Activated CD4-positive, CD25-positive, alpha-beta regulatory T cell treated with anti-CD3 and anti-CD28 coated beads, Interleukin-2, amount 50 U/mL, for 16 hours (primary cell): Measurements from ENCODE around the gene HOXA4.

Experiments used
- DNase-seq: peaks from one replicate; pipeline ENCODE4 v3.0.0-alpha.2; 2020; ENCODE audit warnings: low read depth, low spot score

The HOXA4 gene

DNA sequence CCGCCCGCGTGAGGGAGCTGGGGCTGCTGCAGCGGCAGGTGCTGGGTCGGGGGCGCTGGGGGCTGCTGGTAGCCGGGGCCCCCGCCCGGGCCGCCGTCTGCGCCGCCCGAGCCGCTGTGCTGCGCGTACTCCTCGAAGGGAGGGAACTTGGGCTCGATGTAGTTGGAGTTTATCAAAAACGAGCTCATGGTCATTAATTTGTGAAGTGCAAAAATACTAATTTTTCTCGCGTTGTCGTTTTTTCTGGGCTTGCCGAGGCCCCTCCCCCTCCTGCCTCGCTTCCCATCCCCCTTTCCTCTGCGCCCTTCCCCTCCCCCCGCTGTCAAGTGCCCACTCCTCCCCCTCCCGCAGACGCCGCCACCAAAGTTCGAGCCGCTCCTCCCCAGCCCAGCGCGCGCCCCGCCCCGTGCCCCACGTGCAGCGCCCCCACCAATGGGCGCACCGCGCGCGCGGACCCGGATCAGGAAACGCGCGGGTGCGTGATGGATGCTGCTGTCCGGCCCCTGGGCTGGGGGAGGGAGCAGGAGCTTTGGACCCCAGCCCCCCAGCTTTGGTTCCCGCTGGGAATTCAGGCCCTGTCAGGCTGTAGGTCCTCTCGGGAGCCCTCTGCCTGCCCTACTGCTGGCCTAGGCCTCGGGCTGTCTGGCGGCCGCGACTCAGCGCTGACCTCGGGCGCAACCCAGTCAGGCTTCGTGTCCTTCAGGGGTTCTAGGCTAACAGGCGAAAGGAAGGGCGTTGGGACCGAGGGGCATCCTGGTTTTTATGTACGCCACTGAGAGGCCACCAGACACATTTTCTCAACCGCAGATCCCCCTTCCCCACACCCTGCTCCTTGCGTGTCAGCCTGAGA lies at the start of gene HOXA4:
HOXA4 (minus strand) TSS at position 218 of the 850 bp plus-strand sequence; CDS start at position 194, 24 bp downstream.
- DNase-seq, result peak; percentile 28

GRCh38 chr7:27179503-27180430 lies 49.2 kb upstream of the HOXA4 start:
- DNase-seq, result no peak

GRCh38 chr7:27179030-27179429 lies 48.5 kb upstream of the HOXA4 start:
- no peak for DNase-seq

DNA sequence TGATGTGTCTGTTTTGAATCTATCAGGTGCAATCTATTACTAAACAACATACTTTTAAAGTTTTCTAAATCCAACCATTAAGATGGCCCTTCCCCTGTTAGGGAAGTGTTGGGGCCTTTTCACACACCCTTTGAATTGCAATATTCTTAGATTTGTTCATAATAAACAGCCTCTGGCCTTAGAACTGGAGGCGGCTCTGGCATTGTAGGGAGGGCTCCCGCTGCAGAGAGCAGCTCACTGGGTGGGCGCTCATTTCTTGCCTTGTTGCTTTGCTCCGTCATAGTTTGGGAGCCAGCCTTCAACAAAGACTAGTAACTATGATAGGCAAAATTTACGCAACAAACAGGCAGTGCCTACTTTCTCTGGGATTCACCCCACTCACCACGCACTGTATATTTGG lies 47.8 kb upstream of the HOXA4 start:
- no peak for DNase-seq

GRCh38 chr7:27177795-27178320 lies 47.3 kb upstream of the HOXA4 start:
- DNase-seq, result no peak

GRCh38 chr7:27176962-27177794 lies 46.6 kb upstream of the HOXA4 start:
- no peak for DNase-seq

DNA sequence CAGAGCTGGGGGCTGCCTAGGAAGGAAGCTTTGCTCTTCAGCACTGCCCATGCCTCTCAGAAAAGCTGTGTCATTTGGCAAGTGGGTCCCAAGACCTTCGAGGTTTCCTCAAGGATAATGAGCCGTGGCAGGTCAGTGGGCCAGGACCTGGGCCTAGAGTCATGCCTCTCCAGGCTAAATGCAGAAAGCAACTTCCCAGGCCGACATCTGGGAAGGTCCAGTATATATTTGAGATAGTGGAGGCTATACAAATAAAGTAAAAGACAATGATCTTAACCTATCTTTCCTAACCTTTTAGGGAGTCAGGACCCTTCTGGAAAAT lies 45.9 kb upstream of the HOXA4 start:
- no peak for DNase-seq

DNA sequence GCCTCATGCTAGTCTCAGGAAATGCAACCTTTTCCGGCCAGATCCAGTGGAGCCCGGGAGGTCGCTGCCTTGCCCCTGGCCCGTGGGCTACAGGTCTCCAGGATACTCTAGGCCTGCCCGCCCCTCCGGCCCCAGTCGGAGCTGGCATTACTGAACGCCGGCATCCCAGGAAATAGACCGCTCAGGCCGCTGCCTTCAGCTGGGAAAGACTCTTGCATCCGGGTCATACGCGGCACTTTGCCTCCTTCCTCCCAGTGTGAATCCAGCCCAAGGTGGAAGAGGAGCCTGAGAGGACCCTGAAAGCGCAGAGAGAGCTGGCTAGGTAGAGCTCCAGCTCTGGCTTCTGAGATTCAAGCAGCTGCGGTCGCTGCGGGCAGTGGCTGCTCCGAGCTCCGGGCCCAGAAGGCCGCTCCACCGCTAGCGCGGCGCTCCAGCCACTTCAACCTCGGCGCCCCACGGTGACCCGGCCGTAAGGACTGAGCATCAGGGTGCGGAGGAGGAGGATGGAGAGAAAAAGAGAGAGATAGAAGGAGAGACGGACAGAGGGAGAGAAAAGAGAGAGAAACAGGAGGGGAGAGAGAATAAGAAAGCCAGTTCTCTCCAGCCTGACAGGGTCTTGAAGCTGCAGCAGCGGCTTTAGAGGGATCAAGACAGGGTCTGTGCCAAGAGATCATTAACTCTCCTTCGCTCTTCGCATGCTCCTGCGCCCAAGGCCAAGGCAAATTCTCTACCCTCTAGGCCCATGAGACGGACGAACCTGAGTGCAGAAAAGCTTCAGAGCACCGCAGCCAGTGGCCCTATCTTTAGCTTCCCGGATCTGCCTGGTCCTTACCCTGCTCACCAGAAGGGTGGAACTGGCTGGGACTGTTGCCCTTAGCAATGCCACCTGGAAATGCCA lies 45.3 kb upstream of the HOXA4 start:
- no peak for DNase-seq

GRCh38 chr7:27174874-27175625 lies 44.5 kb upstream of the HOXA4 start:
- DNase-seq, result no peak

DNA sequence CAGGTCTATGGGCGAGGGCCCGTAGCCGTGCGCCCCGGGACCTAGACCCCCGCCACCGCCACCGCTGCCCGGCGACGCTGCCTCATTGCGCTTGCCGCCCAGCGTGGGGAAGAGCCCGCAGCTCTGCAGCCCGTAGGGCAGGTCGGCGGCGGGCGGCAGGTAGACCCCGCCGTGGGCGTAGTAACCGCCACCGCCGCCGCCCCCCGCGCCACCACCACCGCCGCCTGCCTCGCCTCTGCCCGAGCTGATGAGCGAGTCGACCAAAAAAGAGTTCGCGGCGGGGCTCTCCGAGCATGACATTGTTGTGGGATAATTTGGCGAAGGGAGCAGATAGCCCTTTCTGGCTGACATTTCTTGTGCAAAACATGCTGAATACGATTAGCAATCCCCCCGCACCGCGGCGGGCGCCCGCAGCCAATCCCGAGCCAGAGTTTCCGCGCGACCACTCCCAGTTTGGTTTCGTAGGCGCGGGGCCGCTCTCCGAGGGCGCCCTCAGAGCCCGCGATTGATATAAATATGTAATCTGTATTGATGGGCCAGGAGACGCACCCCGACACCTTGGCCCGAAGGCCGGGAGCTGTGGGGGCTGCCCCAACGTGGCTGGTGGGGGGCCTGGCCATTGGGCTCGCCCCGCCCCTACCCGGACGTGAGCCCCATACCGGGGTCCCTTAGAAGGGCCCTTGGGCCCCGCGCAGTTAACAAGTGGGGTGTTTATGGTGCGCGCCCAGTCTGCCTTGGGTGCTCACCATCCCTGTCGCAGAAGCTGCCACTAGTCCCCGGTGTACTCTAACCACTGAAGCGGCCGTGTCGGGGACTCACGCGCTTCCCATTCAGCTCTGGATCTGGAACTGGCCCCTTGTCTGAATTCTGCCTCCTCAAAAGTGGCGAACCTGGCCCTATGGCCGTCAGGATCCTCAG lies 43.7 kb upstream of the HOXA4 start, which contains the start of gene HOXA10:
HOXA10 (minus strand) TSS at position 365 of the 918 bp plus-strand sequence; CDS start at position 351, 14 bp downstream.
- DNase-seq, result no peak

GRCh38 chr7:27173511-27173955 lies 43.0 kb upstream of the HOXA4 start:
- DNase-seq, result no peak

DNA sequence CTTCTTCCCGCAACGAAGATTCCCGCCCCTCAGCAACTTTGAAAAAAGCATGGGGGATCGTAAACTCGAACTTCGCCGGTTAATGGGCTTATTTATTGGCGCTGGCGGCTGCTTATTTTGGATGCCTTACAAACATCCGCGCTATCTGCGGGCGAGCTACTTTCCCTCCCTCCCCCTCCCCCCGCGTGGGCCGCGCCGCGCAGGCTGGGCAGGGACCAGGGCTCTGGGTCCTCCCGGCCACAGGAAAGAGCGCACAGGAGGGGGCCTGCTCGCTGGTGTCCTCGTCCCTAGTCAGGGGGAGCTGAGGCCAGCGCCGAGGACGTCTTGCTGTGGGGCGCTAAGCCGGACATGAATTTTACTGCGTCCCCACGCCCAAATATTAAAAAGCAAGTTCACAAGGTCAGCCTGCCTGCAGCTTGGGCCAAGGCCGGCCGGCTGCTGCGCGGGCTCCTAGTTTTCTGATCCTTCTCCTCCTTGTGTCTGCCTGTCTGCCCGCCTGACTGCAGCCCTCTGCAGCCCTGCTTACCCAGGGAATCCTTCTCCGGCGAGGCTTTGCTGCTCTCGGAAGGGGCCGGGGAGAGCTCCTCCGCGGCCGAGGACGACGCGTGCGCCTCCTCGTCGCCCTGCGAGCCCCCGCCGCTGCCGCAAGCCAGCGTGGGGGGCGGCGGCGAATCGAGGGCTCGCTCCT lies 42.4 kb upstream of the HOXA4 start:
- no peak for DNase-seq

- no peak for DNase-seq
Measured at GRCh38 chr7:27172315-27172774, 41.8 kb upstream of the HOXA4 start.

- DNase-seq, result no peak
Measured at GRCh38 chr7:27171637-27172314, 41.2 kb upstream of the HOXA4 start.

DNA sequence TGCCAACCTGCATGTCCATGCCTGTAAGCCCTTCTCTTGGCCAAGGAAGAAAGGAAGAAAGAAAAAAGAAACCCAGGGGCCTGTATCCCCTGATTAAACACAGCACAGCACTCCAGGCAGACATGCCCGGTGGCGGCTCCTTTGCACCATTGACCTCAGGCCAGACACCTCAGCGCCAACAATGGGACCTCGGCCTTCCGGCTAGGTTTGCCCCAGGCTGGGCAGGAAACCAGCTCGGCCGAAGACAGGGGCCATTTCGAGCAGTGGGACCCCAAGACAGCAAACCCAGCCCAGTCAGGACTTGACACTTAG lies 40.7 kb upstream of the HOXA4 start:
- no peak for DNase-seq

DNA sequence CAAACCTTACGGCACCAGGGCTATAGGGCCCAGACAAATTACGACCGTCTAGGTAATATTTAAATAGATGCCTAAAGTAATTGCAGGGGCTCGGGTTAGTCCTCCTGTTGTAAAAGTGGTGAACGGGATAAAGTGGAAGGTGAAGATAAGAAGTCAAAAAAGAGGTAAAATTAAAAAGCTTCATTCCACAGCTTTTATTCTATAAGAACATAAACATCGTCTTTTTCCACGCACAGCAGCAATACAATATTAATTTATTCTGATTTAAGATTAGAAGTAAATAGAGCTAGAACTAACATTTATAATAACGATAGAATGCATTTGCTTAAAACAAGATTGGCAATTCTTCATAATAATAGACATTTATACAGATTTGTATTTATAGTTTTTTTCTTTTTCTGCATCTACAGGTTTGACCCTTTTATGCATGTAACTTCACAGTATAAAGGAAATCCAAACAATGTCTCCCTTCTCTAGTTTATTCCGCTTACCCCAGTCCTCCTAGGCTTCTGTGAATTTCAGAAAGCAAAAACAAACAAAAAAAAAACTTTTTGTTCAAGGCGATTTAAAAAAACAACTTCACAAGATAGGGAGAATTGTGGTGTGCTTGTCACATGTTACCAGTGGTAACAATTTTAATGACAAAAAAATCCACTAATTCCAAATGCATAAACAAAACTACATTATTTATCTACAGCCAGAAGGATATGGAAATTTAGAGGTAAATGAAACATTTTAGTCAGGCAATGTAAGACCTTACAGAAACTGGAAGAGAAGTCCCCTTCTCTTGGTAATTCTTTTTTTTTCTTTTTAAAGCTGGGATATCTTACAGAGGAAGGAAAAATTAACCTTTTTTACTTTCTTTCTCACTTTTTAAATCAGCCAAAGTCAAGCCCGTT lies 40.1 kb upstream of the HOXA4 start:
- DNase-seq, result no peak
